Measurements from ENCODE around the gene BRCA2. TPM values are rescaled to one million over a fixed set of nuclear protein-coding genes. Genes with fewer than 3 reads are reported as not detected.

Gene BRCA2
- total and polyA plus RNA-seq, 2 donors (not counting 1 experiment from before 2014, with no cell fraction given) = 1.2 to 6.0 TPM

DNA sequence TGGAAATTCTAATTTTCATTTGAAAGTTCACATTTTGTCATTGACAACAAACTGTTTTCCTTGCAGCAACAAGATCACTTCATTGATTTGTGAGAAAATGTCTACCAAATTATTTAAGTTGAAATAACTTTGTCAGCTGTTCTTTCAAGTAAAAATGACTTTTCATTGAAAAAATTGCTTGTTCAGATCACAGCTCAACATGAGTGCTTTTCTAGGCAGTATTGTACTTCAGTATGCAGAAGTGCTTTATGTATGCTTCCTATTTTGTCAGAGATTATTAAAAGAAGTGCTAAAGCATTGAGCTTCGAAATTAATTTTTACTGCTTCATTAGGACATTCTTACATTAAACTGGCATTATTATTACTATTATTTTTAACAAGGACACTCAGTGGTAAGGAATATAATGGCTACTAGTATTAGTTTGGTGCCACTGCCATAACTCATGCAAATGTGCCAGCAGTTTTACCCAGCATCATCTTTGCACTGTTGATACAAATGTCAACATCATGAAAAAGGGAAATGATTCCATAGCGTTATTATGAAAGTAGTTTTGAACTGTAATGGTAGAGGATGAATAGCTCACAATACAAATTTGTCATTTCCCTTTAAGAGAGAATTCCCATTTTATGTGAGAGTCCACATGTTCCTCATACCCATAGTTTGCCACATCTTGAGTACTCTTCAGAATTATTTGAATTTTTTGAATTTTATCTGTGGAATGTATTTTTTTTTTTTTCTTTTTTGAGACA lies 2.6 kb downstream of the BRCA2 start:
- Mint-ChIP-seq H3K4me1 (peaks cover 15% of the 10 kb centered on the region), H3K27me3 (no peaks in the 10 kb centered on the region), H3K9me3 (ENCODE audit: insufficient read depth) (no peaks in the 10 kb centered on the region), H3K27ac (no peak overlapping the region), H3K4me3 (no peak overlapping the region)
- TF ChIP-seq EZH2 (IDR thresholded peaks at IDR 0.05; ENCODE audit: borderline replicate concordance, insufficient read depth, low read depth, low read length, poor library complexity, severe bottlenecking) = no peak
- TF ChIP-seq CTCF (IDR thresholded peaks at IDR 0.05) = no peak
- no peaks in the 10 kb centered on the region for H3K36me3 ChIP-seq (replicated peaks in 1 of 2; ENCODE audit: control extremely low read depth in 1 of 2, control insufficient read depth in 1 of 2, extremely low read depth in 1 of 2, insufficient read depth in 2 of 2, low read length in 1 of 2)
- H3K27ac ChIP-seq (ENCODE audit: low read length in 2 of 2) = no peak overlapping the region
- H3K4me2 ChIP-seq (replicated peaks; ENCODE audit: low read depth, low read length, poor library complexity, severe bottlenecking) = no peak overlapping the region
- peaks cover 7 to 20% of the 10 kb centered on the region in 2 donors for H3K4me1 ChIP-seq (ENCODE audit: control insufficient read depth in 2 of 2, insufficient read depth in 2 of 2, low read length in 2 of 2)
- no peak overlapping the region for H3K9ac ChIP-seq (ENCODE audit: low read length)
- H3K9me3 ChIP-seq (ENCODE audit: control extremely low read depth in 1 of 3, control insufficient read depth in 2 of 3, insufficient read depth in 1 of 3, low read length in 2 of 3) = peaks cover 0 to 6% (median 0%) of the 10 kb centered on the region in 3 donors
- no peak overlapping the region for H2AFZ ChIP-seq (ENCODE audit: insufficient read depth, low read depth, low read length, poor library complexity, severe bottlenecking)
- H3K4me3 ChIP-seq (ENCODE audit: control extremely low read depth in 1 of 5, extremely low read depth in 1 of 5, insufficient read depth in 1 of 5, low read depth in 2 of 5, low read length in 4 of 5) = no peak overlapping the region
- no peaks in the 10 kb centered on the region for H3K27me3 ChIP-seq (replicated peaks in 1 of 4; ENCODE audit: control extremely low read depth in 1 of 4, control insufficient read depth in 3 of 4, insufficient read depth in 4 of 4, low read length in 3 of 4)
- intact Hi-C loops (cut with micrococcal nuclease) = loop anchor here (5.0 to 10.0 kb wide), 4 partner anchors 334 to 1701 kb away; partner anchors contain the start of gene USPL1
- no CpG with 5 or more reads among the region's 2 CpGs for WGBS (ENCODE audit: insufficient coverage)
- peaks cover 3% of the 10 kb centered on the region for H3K79me2 ChIP-seq (ENCODE audit: control insufficient read depth, insufficient read depth, low read length)
- no peaks in the 10 kb centered on the region for H4K20me1 ChIP-seq (ENCODE audit: control insufficient read depth, insufficient read depth, low read length, poor library complexity, severe bottlenecking)
- DNase-seq = peak; percentile 14
- no peak for ATAC-seq (ENCODE audit: low read depth)
- ChIA-PET CTCF (interaction anchor here (1.1 kb wide), 1 partner anchor 408 kb away, joined by 5 read pairs; no protein-coding TSS in a partner anchor), POLR2A (interaction anchor here (0.6 to 0.7 kb wide), 3 partner anchors 220 to 329 kb away, joined by 4 to 5 read pairs (median 5); no protein-coding TSS in a partner anchor)

DNA sequence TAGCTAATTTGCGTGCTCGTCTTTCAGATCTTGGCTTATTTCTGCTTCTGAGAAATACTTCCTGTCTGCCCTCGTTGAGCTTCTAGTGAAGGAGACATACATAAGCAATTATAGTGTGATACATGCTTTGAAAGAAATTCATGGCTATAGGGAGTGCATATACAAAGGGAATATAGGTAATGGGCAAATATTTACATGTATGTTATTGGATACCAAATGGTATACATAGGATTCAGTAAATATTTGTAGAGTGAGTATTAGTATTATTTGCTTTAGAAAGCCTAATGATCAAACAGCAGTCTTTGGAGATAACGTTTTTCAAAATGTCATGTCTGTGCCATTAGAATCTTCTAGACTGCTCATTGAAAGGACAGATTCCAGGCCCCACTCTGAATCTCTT lies 5.2 kb downstream of the BRCA2 start:
- no peaks in the 10 kb centered on the region for H3K9me3 Mint-ChIP-seq (ENCODE audit: insufficient read depth)
- Histone ChIP-seq H4K20me1 (ENCODE audit: control insufficient read depth, insufficient read depth, low read length, poor library complexity, severe bottlenecking) (no peaks in the 10 kb centered on the region), H3K4me2 (replicated peaks; ENCODE audit: low read depth, low read length, poor library complexity, severe bottlenecking) (no peak overlapping the region), H3K9me3 (ENCODE audit: control extremely low read depth in 1 of 3, control insufficient read depth in 2 of 3, insufficient read depth in 1 of 3, low read length in 2 of 3) (no peaks in the 10 kb centered on the region), H3K27ac (ENCODE audit: low read length in 2 of 2) (no peak overlapping the region), H3K9ac (ENCODE audit: low read length) (no peak overlapping the region), H3K79me2 (ENCODE audit: control insufficient read depth, insufficient read depth, low read length) (peaks cover 3% of the 10 kb centered on the region), H2AFZ (ENCODE audit: insufficient read depth, low read depth, low read length, poor library complexity, severe bottlenecking) (no peak overlapping the region), H3K27me3 (replicated peaks in 1 of 4; ENCODE audit: control extremely low read depth in 1 of 4, control insufficient read depth in 3 of 4, insufficient read depth in 4 of 4, low read length in 3 of 4) (no peaks in the 10 kb centered on the region), H3K36me3 (replicated peaks in 1 of 2; ENCODE audit: control extremely low read depth in 1 of 2, control insufficient read depth in 1 of 2, extremely low read depth in 1 of 2, insufficient read depth in 2 of 2, low read length in 1 of 2) (peaks cover 0 to 6% of the 10 kb centered on the region in 2 experiments), H3K4me1 (ENCODE audit: control insufficient read depth in 2 of 2, insufficient read depth in 2 of 2, low read length in 2 of 2) (peaks cover 7 to 11% of the 10 kb centered on the region in 2 donors), H3K4me3 (ENCODE audit: control extremely low read depth in 1 of 5, extremely low read depth in 1 of 5, insufficient read depth in 1 of 5, low read depth in 2 of 5, low read length in 4 of 5) (no peak overlapping the region)
- H3K4me1 Mint-ChIP-seq = peaks cover 6% of the 10 kb centered on the region
- no peak for TF ChIP-seq EZH2 (IDR thresholded peaks at IDR 0.05; ENCODE audit: borderline replicate concordance, insufficient read depth, low read depth, low read length, poor library complexity, severe bottlenecking)
- TF ChIP-seq CTCF (IDR thresholded peaks at IDR 0.05) = no peak
- POLR2A ChIA-PET = no interaction called here
- ATAC-seq (ENCODE audit: low read depth) = no peak
- 89% methylated on average over 1 of the region's 4 CpGs for WGBS (ENCODE audit: insufficient coverage)
- CTCF ChIA-PET = no interaction called here
- no peaks in the 10 kb centered on the region for H3K27me3 Mint-ChIP-seq
- H3K27ac Mint-ChIP-seq = no peak overlapping the region
- intact Hi-C loops (cut with micrococcal nuclease) = no loop called here
- no peak for DNase-seq
- H3K4me3 Mint-ChIP-seq = no peak overlapping the region

Data from B cell (primary cell).